ENCODE results near the gene BBS1. TPM values are rescaled to one million over a fixed set of nuclear protein-coding genes. Genes with fewer than 3 reads are reported as not detected.

Gene BBS1
- total and polyA plus RNA-seq, 2 donors (not counting 3 experiments of a cell fraction or from before 2014, with no cell fraction given) = 29.2 to 32.9 TPM

- dilution Hi-C loops (cut with MboI; ENCODE audit: extremely low pct_ligation_motif_present, low sequenced_read_pairs) = no loop called here
- no peak overlapping the region for H3K9ac ChIP-seq (replicated peaks; ENCODE audit: extremely low read depth, insufficient read depth, low read length)
- peaks cover 10% of the 10 kb centered on the region for H3K4me1 ChIP-seq (ENCODE audit: control insufficient read depth, extremely low read depth, insufficient read depth, low read length)
These were observed 34.1 kb upstream of the BBS1 start for GRCh38 chr11:66476173-66476840.

More at GRCh38 chr11:66476173-66476840, 34.1 kb upstream of the BBS1 start:
- Histone ChIP-seq H3K4me2 (ENCODE audit: insufficient read depth, low read length) (no peak overlapping the region), H3K27ac (ENCODE audit: insufficient read depth, low read depth, low read length) (no peak overlapping the region), H3K27me3 (ENCODE audit: control insufficient read depth in 2 of 2, insufficient read depth in 2 of 2, low read length in 2 of 2) (no peaks in the 10 kb centered on the region), H3K9me3 (replicated peaks; ENCODE audit: control insufficient read depth, insufficient read depth, low read length) (no peaks in the 10 kb centered on the region), H4K20me1 (replicated peaks; ENCODE audit: control insufficient read depth, extremely low read depth, insufficient read depth, low read length) (no peaks in the 10 kb centered on the region), H3K9me1 (replicated peaks; ENCODE audit: control insufficient read depth, extremely low read depth, insufficient read depth, low read length) (no peaks in the 10 kb centered on the region), H2AFZ (ENCODE audit: low read depth, low read length) (no peak overlapping the region), H3K36me3 (ENCODE audit: control insufficient read depth in 2 of 2, extremely low read depth in 1 of 2, insufficient read depth in 2 of 2, low read length in 2 of 2) (no peaks in the 10 kb centered on the region), H3K79me2 (ENCODE audit: control insufficient read depth, insufficient read depth, low read length) (peaks cover 7% of the 10 kb centered on the region), H3K4me3 (replicated peaks in 1 of 3; ENCODE audit: insufficient read depth in 1 of 3, low read depth in 1 of 3, low read length in 3 of 3) (no peak overlapping the region)
- BruUV-seq (replicated peaks) = no TSS peak
- no peak for DNase-seq (ENCODE audit: low read depth, low spot score)
- FAIRE-seq = no peak
- POLR2A ChIA-PET = no interaction called here
- intact Hi-C loops (cut with micrococcal nuclease) = no loop called here
- TF ChIP-seq JUN (IDR thresholded peaks at IDR 0.05; ENCODE audit: borderline replicate concordance, insufficient read depth, insufficient read length, low read depth) (no peak), MAX (IDR thresholded peaks at IDR 0.05; ENCODE audit: insufficient read depth, insufficient read length) (no peak), MYC (IDR thresholded peaks at IDR 0.05; ENCODE audit: low read depth, low read length) (no peak)
- TF ChIP-seq, protein P1, sequence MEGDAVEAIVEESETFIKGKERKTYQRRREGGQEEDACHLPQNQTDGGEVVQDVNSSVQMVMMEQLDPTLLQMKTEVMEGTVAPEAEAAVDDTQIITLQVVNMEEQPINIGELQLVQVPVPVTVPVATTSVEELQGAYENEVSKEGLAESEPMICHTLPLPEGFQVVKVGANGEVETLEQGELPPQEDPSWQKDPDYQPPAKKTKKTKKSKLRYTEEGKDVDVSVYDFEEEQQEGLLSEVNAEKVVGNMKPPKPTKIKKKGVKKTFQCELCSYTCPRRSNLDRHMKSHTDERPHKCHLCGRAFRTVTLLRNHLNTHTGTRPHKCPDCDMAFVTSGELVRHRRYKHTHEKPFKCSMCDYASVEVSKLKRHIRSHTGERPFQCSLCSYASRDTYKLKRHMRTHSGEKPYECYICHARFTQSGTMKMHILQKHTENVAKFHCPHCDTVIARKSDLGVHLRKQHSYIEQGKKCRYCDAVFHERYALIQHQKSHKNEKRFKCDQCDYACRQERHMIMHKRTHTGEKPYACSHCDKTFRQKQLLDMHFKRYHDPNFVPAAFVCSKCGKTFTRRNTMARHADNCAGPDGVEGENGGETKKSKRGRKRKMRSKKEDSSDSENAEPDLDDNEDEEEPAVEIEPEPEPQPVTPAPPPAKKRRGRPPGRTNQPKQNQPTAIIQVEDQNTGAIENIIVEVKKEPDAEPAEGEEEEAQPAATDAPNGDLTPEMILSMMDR (IDR thresholded peaks at IDR 0.05; ENCODE audit: extremely low read depth in 1 of 2, insufficient read depth in 1 of 2, low read depth in 1 of 2, low read length in 2 of 2) = no peak
- CTCF ChIA-PET = no interaction called here

All from endothelial cell of umbilical vein (primary cell).